NCI-H526 (cell line): Measurements from ENCODE around the gene NEFH.
A peak's percentile ranks its signal among the peaks of the same experiment; 100 is the strongest.
"Not testable (repeated sequence)": the region's sequence is repeated elsewhere in the genome, so short reads cannot be mapped to it uniquely, and the experiment has no call there.

Source experiments
- DNase-seq, 2 experiments: peaks; one replicate each; lab custom pipeline; 2025; lab: John Stamatoyannopoulos, UW

The NEFH gene

GRCh38 chr22:29479417-29480261 is at the start of gene NEFH:
Gene NEFH (plus strand): TSS chr22:29480218. CDS start chr22:29480263, 45 bp downstream.
- peak; percentile 26 to 86 for DNase-seq

- no peak for DNase-seq
Observed at GRCh38 chr22:29431986-29432385, 48.0 kb upstream of the NEFH start.

GRCh38 chr22:29433856-29434255 is 46.2 kb upstream of the NEFH start:
- DNase-seq: no peak

- DNase-seq: no peak
Observed at GRCh38 chr22:29434288-29434687, 45.7 kb upstream of the NEFH start.

- DNase-seq: no peak
Observed at GRCh38 chr22:29435236-29436136, 44.5 kb upstream of the NEFH start.

- DNase-seq: not testable (repeated sequence)
Observed at GRCh38 chr22:29438283-29438682, 41.7 kb upstream of the NEFH start, which contains the start of gene RFPL1. Gene RFPL1 (plus strand): TSS chr22:29438583.

GRCh38 chr22:29442976-29443375 is 37.0 kb upstream of the NEFH start:
- no peak for DNase-seq

GRCh38 chr22:29443452-29443851 is 36.6 kb upstream of the NEFH start:
- no peak for DNase-seq

GRCh38 chr22:29443861-29444792 is 35.9 kb upstream of the NEFH start:
- peak in 1 of 2 experiments; percentile 30 for DNase-seq

- DNase-seq: no peak
Observed at GRCh38 chr22:29445508-29445907, 34.5 kb upstream of the NEFH start.

GRCh38 chr22:29447906-29448305 is 32.1 kb upstream of the NEFH start:
- no peak for DNase-seq

GRCh38 chr22:29449296-29449875 is 30.6 kb upstream of the NEFH start:
- no peak for DNase-seq

- DNase-seq: peak; percentile 68 to 70
Observed at GRCh38 chr22:29450222-29450621, 29.8 kb upstream of the NEFH start.

GRCh38 chr22:29451863-29452262 is 28.2 kb upstream of the NEFH start:
- DNase-seq: no peak

GRCh38 chr22:29454276-29454675 is 25.7 kb upstream of the NEFH start:
- DNase-seq: no peak

- DNase-seq: no peak
Observed at GRCh38 chr22:29456211-29456671, 23.8 kb upstream of the NEFH start.

GRCh38 chr22:29457730-29458129 is 22.3 kb upstream of the NEFH start:
- peak in 1 of 2 experiments; percentile 42 for DNase-seq

GRCh38 chr22:29458551-29458950 is 21.5 kb upstream of the NEFH start:
- no peak for DNase-seq

- no peak for DNase-seq
Observed at GRCh38 chr22:29459773-29460172, 20.2 kb upstream of the NEFH start.

GRCh38 chr22:29461263-29461662 is 18.8 kb upstream of the NEFH start:
- no peak for DNase-seq

GRCh38 chr22:29463629-29464028 is 16.4 kb upstream of the NEFH start:
- no peak for DNase-seq
